Measurements from ENCODE around the gene PSIP1. TPM values are rescaled to one million over a fixed set of nuclear protein-coding genes. Genes with fewer than 3 reads are reported as not detected.

Gene PSIP1
- total RNA-seq, 1 experiment from 2014 or later: 302 TPM

- TF ChIP-seq, protein P1, sequence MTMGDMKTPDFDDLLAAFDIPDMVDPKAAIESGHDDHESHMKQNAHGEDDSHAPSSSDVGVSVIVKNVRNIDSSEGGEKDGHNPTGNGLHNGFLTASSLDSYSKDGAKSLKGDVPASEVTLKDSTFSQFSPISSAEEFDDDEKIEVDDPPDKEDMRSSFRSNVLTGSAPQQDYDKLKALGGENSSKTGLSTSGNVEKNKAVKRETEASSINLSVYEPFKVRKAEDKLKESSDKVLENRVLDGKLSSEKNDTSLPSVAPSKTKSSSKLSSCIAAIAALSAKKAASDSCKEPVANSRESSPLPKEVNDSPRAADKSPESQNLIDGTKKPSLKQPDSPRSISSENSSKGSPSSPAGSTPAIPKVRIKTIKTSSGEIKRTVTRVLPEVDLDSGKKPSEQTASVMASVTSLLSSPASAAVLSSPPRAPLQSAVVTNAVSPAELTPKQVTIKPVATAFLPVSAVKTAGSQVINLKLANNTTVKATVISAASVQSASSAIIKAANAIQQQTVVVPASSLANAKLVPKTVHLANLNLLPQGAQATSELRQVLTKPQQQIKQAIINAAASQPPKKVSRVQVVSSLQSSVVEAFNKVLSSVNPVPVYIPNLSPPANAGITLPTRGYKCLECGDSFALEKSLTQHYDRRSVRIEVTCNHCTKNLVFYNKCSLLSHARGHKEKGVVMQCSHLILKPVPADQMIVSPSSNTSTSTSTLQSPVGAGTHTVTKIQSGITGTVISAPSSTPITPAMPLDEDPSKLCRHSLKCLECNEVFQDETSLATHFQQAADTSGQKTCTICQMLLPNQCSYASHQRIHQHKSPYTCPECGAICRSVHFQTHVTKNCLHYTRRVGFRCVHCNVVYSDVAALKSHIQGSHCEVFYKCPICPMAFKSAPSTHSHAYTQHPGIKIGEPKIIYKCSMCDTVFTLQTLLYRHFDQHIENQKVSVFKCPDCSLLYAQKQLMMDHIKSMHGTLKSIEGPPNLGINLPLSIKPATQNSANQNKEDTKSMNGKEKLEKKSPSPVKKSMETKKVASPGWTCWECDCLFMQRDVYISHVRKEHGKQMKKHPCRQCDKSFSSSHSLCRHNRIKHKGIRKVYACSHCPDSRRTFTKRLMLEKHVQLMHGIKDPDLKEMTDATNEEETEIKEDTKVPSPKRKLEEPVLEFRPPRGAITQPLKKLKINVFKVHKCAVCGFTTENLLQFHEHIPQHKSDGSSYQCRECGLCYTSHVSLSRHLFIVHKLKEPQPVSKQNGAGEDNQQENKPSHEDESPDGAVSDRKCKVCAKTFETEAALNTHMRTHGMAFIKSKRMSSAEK (CRISPR knock-in tag; IDR thresholded peaks at IDR 0.05; ENCODE audit: borderline replicate concordance): no peak
- TF ChIP-seq AFF4 (CRISPR knock-in tag; IDR thresholded peaks at IDR 0.05; ENCODE audit: borderline replicate concordance): no peak
- TF ChIP-seq ZNF138 (CRISPR knock-in tag; conservative IDR thresholded peaks at IDR 0.05): no peak
- no peak for TF ChIP-seq NFYB (CRISPR knock-in tag; conservative IDR thresholded peaks at IDR 0.05; ENCODE audit: low read depth)
- TF ChIP-seq ATF2 (CRISPR knock-in tag; IDR thresholded peaks at IDR 0.05; ENCODE audit: borderline replicate concordance, low read depth): no peak
- TF ChIP-seq, protein P2, sequence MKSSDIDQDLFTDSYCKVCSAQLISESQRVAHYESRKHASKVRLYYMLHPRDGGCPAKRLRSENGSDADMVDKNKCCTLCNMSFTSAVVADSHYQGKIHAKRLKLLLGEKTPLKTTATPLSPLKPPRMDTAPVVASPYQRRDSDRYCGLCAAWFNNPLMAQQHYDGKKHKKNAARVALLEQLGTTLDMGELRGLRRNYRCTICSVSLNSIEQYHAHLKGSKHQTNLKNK (CRISPR knock-in tag; IDR thresholded peaks at IDR 0.05): no peak
- TF ChIP-seq, protein P3, sequence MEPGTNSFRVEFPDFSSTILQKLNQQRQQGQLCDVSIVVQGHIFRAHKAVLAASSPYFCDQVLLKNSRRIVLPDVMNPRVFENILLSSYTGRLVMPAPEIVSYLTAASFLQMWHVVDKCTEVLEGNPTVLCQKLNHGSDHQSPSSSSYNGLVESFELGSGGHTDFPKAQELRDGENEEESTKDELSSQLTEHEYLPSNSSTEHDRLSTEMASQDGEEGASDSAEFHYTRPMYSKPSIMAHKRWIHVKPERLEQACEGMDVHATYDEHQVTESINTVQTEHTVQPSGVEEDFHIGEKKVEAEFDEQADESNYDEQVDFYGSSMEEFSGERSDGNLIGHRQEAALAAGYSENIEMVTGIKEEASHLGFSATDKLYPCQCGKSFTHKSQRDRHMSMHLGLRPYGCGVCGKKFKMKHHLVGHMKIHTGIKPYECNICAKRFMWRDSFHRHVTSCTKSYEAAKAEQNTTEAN (CRISPR knock-in tag; IDR thresholded peaks at IDR 0.05): no peak
- no peak for TF ChIP-seq CREB1 (CRISPR knock-in tag; IDR thresholded peaks at IDR 0.05)
- no peak for TF ChIP-seq HMGA2 (CRISPR knock-in tag; IDR thresholded peaks at IDR 0.05)
- no peak for TF ChIP-seq FOXP4 (CRISPR knock-in tag; IDR thresholded peaks at IDR 0.05)
- TF ChIP-seq, protein P4, sequence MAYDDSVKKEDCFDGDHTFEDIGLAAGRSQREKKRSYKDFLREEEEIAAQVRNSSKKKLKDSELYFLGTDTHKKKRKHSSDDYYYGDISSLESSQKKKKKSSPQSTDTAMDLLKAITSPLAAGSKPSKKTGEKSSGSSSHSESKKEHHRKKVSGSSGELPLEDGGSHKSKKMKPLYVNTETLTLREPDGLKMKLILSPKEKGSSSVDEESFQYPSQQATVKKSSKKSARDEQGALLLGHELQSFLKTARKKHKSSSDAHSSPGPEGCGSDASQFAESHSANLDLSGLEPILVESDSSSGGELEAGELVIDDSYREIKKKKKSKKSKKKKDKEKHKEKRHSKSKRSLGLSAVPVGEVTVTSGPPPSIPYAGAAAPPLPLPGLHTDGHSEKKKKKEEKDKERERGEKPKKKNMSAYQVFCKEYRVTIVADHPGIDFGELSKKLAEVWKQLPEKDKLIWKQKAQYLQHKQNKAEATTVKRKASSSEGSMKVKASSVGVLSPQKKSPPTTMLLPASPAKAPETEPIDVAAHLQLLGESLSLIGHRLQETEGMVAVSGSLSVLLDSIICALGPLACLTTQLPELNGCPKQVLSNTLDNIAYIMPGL (CRISPR knock-in tag; IDR thresholded peaks at IDR 0.05): no peak
- TF ChIP-seq, protein P5, sequence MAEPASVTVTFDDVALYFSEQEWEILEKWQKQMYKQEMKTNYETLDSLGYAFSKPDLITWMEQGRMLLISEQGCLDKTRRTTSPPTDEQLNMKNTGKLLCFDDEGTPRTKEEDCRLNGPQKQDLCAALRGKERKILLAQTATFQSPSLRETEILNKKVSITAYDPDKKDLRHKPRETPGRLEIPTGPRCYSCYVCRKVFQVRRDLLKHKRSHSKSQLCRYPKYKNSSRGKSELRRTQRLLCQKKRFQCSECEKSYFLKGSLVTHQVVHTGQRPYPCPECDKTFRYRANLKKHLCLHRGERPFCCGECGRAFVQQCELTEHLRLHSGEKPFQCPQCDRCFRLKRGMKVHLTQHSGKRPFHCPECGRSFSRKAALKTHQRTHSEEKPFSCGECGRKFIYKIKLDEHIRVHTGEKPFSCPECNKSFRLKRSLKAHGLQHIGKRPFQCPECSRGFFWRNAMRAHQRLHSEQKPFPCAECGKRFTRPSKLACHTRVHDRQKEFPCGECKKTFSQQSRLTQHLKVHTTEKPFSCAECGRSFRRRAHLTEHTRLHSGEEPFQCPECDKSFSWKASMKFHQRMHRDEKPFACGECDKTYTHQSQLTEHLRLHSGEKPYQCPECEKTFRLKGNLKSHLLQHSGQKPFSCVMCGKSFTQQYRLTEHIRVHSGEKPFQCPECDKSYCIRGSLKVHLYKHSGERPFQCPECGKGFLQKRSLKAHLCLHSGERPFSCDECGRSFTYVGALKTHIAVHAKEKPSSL (CRISPR knock-in tag; conservative IDR thresholded peaks at IDR 0.05): no peak
Observed at GRCh38 chr9:15524845-15525455, 14.2 kb upstream of the PSIP1 start (continued).

Data from WTC11 (cell line).